DND-41 (cell line): ENCODE data around the gene NRXN3.

Source experiments
- ATAC-seq: fragments of 200-7000 bp; cut with Tn5 transposase; 3 replicates; pipeline ENCODE4 v1.9.1; 2021; ENCODE audit warnings: low read depth; ENCODE audit not compliant: insufficient read depth
- DNase-seq: peaks from one replicate; pipeline ENCODE4 v3.0.0-alpha.2; 2020
- H2AFZ ChIP-seq: 2 replicates; pipeline ENCODE4 v1.6.0; 2012; ENCODE audit warnings: low read depth, low read length
- H3K27ac ChIP-seq: 2 replicates; pipeline ENCODE4 v1.5.1; 2012; ENCODE audit warnings: low read length, inconsistent platforms
- H3K27me3 ChIP-seq: fragments of 200-600 bp; sonication (generic); 2 replicates; pipeline ENCODE4 v1.6.0; 2012; ENCODE audit warnings: low read length, mild to moderate bottlenecking, inconsistent platforms; ENCODE audit not compliant: insufficient read depth, poor library complexity
- H3K36me3 ChIP-seq: 2 replicates; pipeline ENCODE4 v1.5.1; 2012; ENCODE audit warnings: low read length, inconsistent platforms; ENCODE audit not compliant: insufficient read depth
- H3K4me1 ChIP-seq: 2 replicates; pipeline ENCODE4 v1.5.1; 2012; ENCODE audit warnings: mild to moderate bottlenecking, low read length; ENCODE audit not compliant: insufficient read depth
- H3K4me2 ChIP-seq: 2 replicates; pipeline ENCODE4 v1.6.0; 2012; ENCODE audit warnings: mild to moderate bottlenecking, moderate library complexity, low read length, inconsistent platforms; ENCODE audit not compliant: insufficient read depth
- H3K4me3 ChIP-seq, 2 experiments: fragments of 200-600 bp in 1 of 2; shearing (Covaris generic) in 1 of 2; 2 replicates each; pipeline ENCODE4 v1.5.1; 2012 to 2016; ENCODE audit warnings: inconsistent platforms in 2 of 2, low read length in 2 of 2, mild to moderate bottlenecking in 2 of 2, low read depth in 1 of 2, moderate library complexity in 1 of 2
- H3K79me2 ChIP-seq: 2 replicates; pipeline ENCODE4 v1.6.0; 2012; ENCODE audit warnings: low read length, inconsistent platforms; ENCODE audit not compliant: insufficient read depth
- H3K9ac ChIP-seq: 2 replicates; pipeline ENCODE4 v1.6.0; 2012; ENCODE audit warnings: low read depth, mild to moderate bottlenecking, inconsistent platforms, low read length, moderate library complexity
- H3K9me3 ChIP-seq: 2 replicates; pipeline ENCODE4 v1.5.1; 2012; ENCODE audit warnings: low read length, moderate library complexity, mild to moderate bottlenecking, inconsistent platforms; ENCODE audit not compliant: insufficient read depth, severe bottlenecking
- H4K20me1 ChIP-seq: 2 replicates; pipeline ENCODE4 v1.6.0; 2012; ENCODE audit warnings: low read length; ENCODE audit not compliant: insufficient read depth
- CTCF ChIP-seq: IDR thresholded peaks from 2 replicates; pipeline ENCODE4 v1.5.1; 2012; ENCODE audit warnings: borderline replicate concordance, low read length, moderate library complexity, mild to moderate bottlenecking; ENCODE audit not compliant: poor library complexity, severe bottlenecking; ENCODE audit errors: extremely low read depth
- EZH2 ChIP-seq: IDR thresholded peaks from 3 replicates; pipeline ENCODE4 v1.6.1; 2012; ENCODE audit warnings: borderline replicate concordance, low read depth, mild to moderate bottlenecking, moderate library complexity, low read length, inconsistent platforms; ENCODE audit not compliant: severe bottlenecking

NRXN3 gene

GRCh38 chr14:78581229-78581628 lies 411.1 kb downstream of the NRXN3 start:
- no peaks in the 10 kb centered on the region for H3K9me3 ChIP-seq
- ATAC-seq (no peak), DNase-seq (no peak)
- no peaks in the 10 kb centered on the region for H4K20me1 ChIP-seq
- no peaks in the 10 kb centered on the region for H3K4me1 ChIP-seq
- TF ChIP-seq CTCF (no peak), EZH2 (no peak)
- H3K79me2 ChIP-seq, result no peaks in the 10 kb centered on the region
- no peak overlapping the region for H2AFZ ChIP-seq
- H3K27me3 ChIP-seq, result no peaks in the 10 kb centered on the region
- no peak overlapping the region for H3K4me3 ChIP-seq
- no peak overlapping the region for H3K27ac ChIP-seq
- no peak overlapping the region for H3K9ac ChIP-seq
- H3K36me3 ChIP-seq, result no peaks in the 10 kb centered on the region
- H3K4me2 ChIP-seq, result no peak overlapping the region

- no peaks in the 10 kb centered on the region for H4K20me1 ChIP-seq
- H3K79me2 ChIP-seq, result no peaks in the 10 kb centered on the region
- no peaks in the 10 kb centered on the region for H3K36me3 ChIP-seq
- H3K9ac ChIP-seq, result no peak overlapping the region
- no peaks in the 10 kb centered on the region for H3K27me3 ChIP-seq
- no peak overlapping the region for H3K4me2 ChIP-seq
- H3K4me1 ChIP-seq, result no peaks in the 10 kb centered on the region
- TF ChIP-seq CTCF (no peak), EZH2 (no peak)
- no peak for DNase-seq
- H3K4me3 ChIP-seq, result no peak overlapping the region
- H2AFZ ChIP-seq, result no peak overlapping the region
- no peak for ATAC-seq
- H3K9me3 ChIP-seq, result no peaks in the 10 kb centered on the region
- no peak overlapping the region for H3K27ac ChIP-seq
Measured at GRCh38 chr14:78586681-78587080, 416.5 kb downstream of the NRXN3 start.

DNA sequence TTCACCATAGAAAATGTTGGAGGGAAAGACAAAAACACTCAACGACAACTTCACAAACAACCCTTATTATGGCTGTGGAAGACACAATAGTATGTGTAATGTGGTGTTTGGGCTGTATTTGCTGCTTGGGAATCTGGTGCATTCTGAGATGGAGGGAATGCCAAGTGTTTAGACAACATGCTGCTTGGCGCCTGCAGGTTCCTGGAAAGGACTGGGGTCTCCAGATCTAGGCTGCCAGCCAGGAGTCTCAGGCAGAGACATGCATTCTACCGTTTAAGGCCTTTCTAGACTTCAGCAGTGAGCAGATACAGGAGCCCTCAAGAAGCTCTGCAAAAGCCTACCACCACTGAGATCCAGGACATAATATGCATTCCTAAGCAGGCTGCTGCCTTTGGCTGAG lies 418.7 kb downstream of the NRXN3 start:
- H3K79me2 ChIP-seq, result no peaks in the 10 kb centered on the region
- H2AFZ ChIP-seq, result no peak overlapping the region
- no peak overlapping the region for H3K27ac ChIP-seq
- H3K4me2 ChIP-seq, result no peak overlapping the region
- no peaks in the 10 kb centered on the region for H3K27me3 ChIP-seq
- TF ChIP-seq EZH2 (no peak), CTCF (no peak)
- no peaks in the 10 kb centered on the region for H3K4me1 ChIP-seq
- H3K4me3 ChIP-seq, result no peak overlapping the region
- H3K9ac ChIP-seq, result no peak overlapping the region
- no peaks in the 10 kb centered on the region for H3K36me3 ChIP-seq
- ATAC-seq (no peak), DNase-seq (no peak)
- H3K9me3 ChIP-seq, result no peaks in the 10 kb centered on the region
- H4K20me1 ChIP-seq, result no peaks in the 10 kb centered on the region
